Measurements from ENCODE around the gene UBE2K. TPM values are rescaled to one million over a fixed set of nuclear protein-coding genes. Genes with fewer than 3 reads are reported as not detected.
A peak's percentile ranks its signal among the peaks of the same experiment; 100 is the strongest.
"Not testable (repeated sequence)": the region's sequence is repeated elsewhere in the genome, so short reads cannot be mapped to it uniquely, and the experiment has no call there.

Gene UBE2K
- total RNA-seq, 1 experiment from 2014 or later, result 77.7 TPM

GRCh38 chr4:39812500-39812899, 114.6 kb downstream of the UBE2K start:
- no TSS peak for BruUV-seq (replicated peaks)
- Mint-ChIP-seq H3K27ac (ENCODE audit: unreplicated experiment) (peak overlapping the region; percentile 58), H3K36me3 (ENCODE audit: insufficient read depth, unreplicated experiment) (peaks cover 6% of the 10 kb centered on the region), H3K4me1 (ENCODE audit: low read depth, unreplicated experiment) (peaks cover 19% of the 10 kb centered on the region), H3K27me3 (ENCODE audit: unreplicated experiment) (no peaks in the 10 kb centered on the region), H3K9me3 (ENCODE audit: low read depth, unreplicated experiment) (no peaks in the 10 kb centered on the region), H3K4me3 (ENCODE audit: low read depth, unreplicated experiment) (no peak overlapping the region)
- no peak for DNase-seq
- TF ChIP-seq CTCF (IDR thresholded peaks at IDR 0.05; ENCODE audit: unreplicated experiment), result no peak
- intact Hi-C loops (cut with micrococcal nuclease; ENCODE audit: unreplicated experiment), result no loop called here
- CTCF ChIA-PET, result no interaction called here

GRCh38 chr4:39813033-39813432, 115.1 kb downstream of the UBE2K start:
- H3K27me3 Mint-ChIP-seq (ENCODE audit: unreplicated experiment); DNase-seq; intact Hi-C loops (cut with micrococcal nuclease; ENCODE audit: unreplicated experiment); H3K9me3 Mint-ChIP-seq (ENCODE audit: low read depth, unreplicated experiment); BruUV-seq (replicated peaks); H3K4me3 Mint-ChIP-seq (ENCODE audit: low read depth, unreplicated experiment); H3K36me3 Mint-ChIP-seq (ENCODE audit: insufficient read depth, unreplicated experiment); CTCF ChIA-PET: not testable (repeated sequence)
- Mint-ChIP-seq H3K27ac (ENCODE audit: unreplicated experiment) (peak overlapping the region; percentile 58), H3K4me1 (ENCODE audit: low read depth, unreplicated experiment) (peaks cover 19% of the 10 kb centered on the region)

GRCh38 chr4:39813761-39814160, 115.8 kb downstream of the UBE2K start:
- H3K9me3 Mint-ChIP-seq (ENCODE audit: low read depth, unreplicated experiment); H3K27ac Mint-ChIP-seq (ENCODE audit: unreplicated experiment); DNase-seq; H3K4me3 Mint-ChIP-seq (ENCODE audit: low read depth, unreplicated experiment); intact Hi-C loops (cut with micrococcal nuclease; ENCODE audit: unreplicated experiment); BruUV-seq (replicated peaks); H3K27me3 Mint-ChIP-seq (ENCODE audit: unreplicated experiment); CTCF ChIA-PET; H3K36me3 Mint-ChIP-seq (ENCODE audit: insufficient read depth, unreplicated experiment): not testable (repeated sequence)
- peaks cover 19% of the 10 kb centered on the region for H3K4me1 Mint-ChIP-seq (ENCODE audit: low read depth, unreplicated experiment)

- Mint-ChIP-seq H3K4me1 (ENCODE audit: low read depth, unreplicated experiment) (peaks cover 19% of the 10 kb centered on the region), H3K27ac (ENCODE audit: unreplicated experiment) (no peak overlapping the region), H3K4me3 (ENCODE audit: low read depth, unreplicated experiment) (no peak overlapping the region), H3K9me3 (ENCODE audit: low read depth, unreplicated experiment) (no peaks in the 10 kb centered on the region), H3K27me3 (ENCODE audit: unreplicated experiment) (no peaks in the 10 kb centered on the region), H3K36me3 (ENCODE audit: insufficient read depth, unreplicated experiment) (peaks cover 6% of the 10 kb centered on the region)
- CTCF ChIA-PET, result no interaction called here
- no TSS peak for BruUV-seq (replicated peaks)
- TF ChIP-seq CTCF (IDR thresholded peaks at IDR 0.05; ENCODE audit: unreplicated experiment), result no peak
- intact Hi-C loops (cut with micrococcal nuclease; ENCODE audit: unreplicated experiment), result no loop called here
- peak; percentile 4 for DNase-seq
These were observed 116.7 kb downstream of the UBE2K start for GRCh38 chr4:39814403-39815185.

GRCh38 chr4:39818646-39819045, 120.7 kb downstream of the UBE2K start:
- CTCF ChIA-PET, result no interaction called here
- Mint-ChIP-seq H3K4me1 (ENCODE audit: low read depth, unreplicated experiment) (peaks cover 15% of the 10 kb centered on the region), H3K27ac (ENCODE audit: unreplicated experiment) (no peak overlapping the region), H3K27me3 (ENCODE audit: unreplicated experiment) (no peaks in the 10 kb centered on the region), H3K9me3 (ENCODE audit: low read depth, unreplicated experiment) (no peaks in the 10 kb centered on the region), H3K36me3 (ENCODE audit: insufficient read depth, unreplicated experiment) (no peaks in the 10 kb centered on the region), H3K4me3 (ENCODE audit: low read depth, unreplicated experiment) (no peak overlapping the region)
- TSS peak; percentile 16 for BruUV-seq (replicated peaks)
- DNase-seq, result no peak
- intact Hi-C loops (cut with micrococcal nuclease; ENCODE audit: unreplicated experiment), result no loop called here
- TF ChIP-seq CTCF (IDR thresholded peaks at IDR 0.05; ENCODE audit: unreplicated experiment), result no peak
